IPS-18c (cell line): Measurements from ENCODE around the gene LRRC73.
"Not testable (repeated sequence)": the region's sequence is repeated elsewhere in the genome, so short reads cannot be mapped to it uniquely, and the experiment has no call there.

Experiments used
- H3K4me3 ChIP-seq: 2 replicates; pipeline ENCODE4 v1.7.0; 2013; ENCODE audit warnings: low read depth, mild to moderate bottlenecking, low read length, moderate library complexity; ENCODE audit not compliant: insufficient read depth
- H3K9me3 ChIP-seq: one replicate; pipeline ENCODE4 v1.6.1; 2013; ENCODE audit warnings: mild to moderate bottlenecking, low read length, moderate library complexity; ENCODE audit not compliant: control insufficient read depth, insufficient read depth

Gene LRRC73, protein sequence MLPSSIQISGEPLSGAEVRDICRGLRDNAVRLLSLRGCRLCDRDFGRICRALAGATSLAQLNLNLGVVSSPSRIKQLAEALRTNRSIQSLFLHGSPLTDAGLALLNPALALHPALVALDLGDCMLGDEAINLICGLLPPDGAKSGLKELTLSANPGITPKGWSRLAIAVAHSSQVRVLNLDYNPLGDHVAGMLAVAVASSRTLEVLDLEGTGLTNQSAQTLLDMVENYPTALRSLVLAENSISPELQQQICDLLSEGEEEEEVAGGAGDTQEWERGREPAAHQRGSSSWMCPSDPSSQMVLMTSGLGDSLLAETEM

GRCh38 chr6:43509984-43510826 is at the start of gene LRRC73:
LRRC73 (minus strand) TSS chr6:43510346; CDS start chr6:43509785, 561 bp downstream.
- Histone ChIP-seq H3K9me3 (no peaks in the 10 kb centered on the region), H3K4me3 (peak within 1 kb of the TSS; percentile 71)

- no peaks in the 10 kb centered on the region for H3K9me3 ChIP-seq
Observed at GRCh38 chr6:43559328-43559727, 49.2 kb upstream of the LRRC73 start.

DNA sequence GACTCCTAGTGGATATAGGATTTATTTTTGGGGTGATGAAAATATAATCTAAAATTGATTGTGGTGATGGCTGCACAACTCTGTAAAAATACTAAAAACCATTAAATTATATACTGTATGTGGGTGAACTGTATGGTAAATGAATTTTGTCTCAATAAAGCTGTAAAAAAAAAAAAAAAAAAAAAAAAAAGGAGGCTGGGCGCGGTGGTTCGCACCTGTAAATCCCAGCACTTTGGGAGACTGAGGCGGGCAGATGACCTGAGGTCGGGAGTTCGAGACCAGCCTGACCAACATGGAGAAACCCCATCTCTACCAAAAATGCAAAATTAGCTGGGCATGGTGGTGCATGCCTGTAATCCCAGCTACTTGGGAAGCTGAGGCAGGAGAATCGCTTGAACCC is 47.5 kb upstream of the LRRC73 start:
- not testable (repeated sequence) for H3K4me3 ChIP-seq

More at GRCh38 chr6:43559328-43559727, 49.2 kb upstream of the LRRC73 start:
- H3K4me3 ChIP-seq = no peak overlapping the region

DNA sequence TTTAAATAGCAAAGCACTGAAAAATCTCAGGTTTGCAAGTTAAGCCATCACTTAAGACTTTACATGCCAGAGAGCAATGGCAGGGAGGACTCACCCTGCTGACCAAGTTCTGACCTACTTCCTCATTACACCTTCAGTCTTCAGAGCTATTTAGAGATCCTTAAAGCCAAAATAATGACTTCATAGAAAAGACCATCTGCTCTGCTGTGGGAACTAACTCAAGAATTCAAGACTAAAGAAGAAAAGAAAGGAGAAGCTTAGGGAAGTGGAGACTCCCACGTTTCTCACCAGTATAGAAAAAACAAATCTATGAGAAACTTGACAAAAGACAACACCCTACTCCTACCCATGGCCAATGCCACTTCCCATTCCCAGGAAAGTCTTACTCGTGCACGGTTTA is 37.1 kb upstream of the LRRC73 start:
- H3K4me3 ChIP-seq = no peak overlapping the region
- no peaks in the 10 kb centered on the region for H3K9me3 ChIP-seq

More for the DNA sequence above, 47.5 kb upstream of the LRRC73 start:
- H3K9me3 ChIP-seq = not testable (repeated sequence)

DNA sequence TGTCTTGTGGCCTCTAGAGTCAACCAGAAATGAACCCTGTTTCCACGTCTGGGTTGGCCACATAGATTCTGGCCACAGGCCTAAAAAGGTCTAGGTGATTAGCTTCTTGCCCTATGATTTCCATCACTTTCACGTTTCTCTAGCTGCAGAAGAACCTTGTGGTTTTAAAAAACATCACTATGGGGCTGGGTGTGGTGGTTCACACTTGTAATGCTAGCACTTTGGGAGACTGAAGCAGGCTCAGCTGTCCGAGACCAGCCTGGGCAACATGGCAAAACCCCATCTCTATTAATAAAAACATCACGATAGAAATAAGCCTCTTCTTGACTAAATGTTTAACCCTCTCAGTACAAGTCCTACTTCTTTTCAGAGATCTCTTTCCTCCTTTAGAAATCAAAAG is 34.3 kb upstream of the LRRC73 start:
- H3K9me3 ChIP-seq = no peaks in the 10 kb centered on the region
- no peak overlapping the region for H3K4me3 ChIP-seq

DNA sequence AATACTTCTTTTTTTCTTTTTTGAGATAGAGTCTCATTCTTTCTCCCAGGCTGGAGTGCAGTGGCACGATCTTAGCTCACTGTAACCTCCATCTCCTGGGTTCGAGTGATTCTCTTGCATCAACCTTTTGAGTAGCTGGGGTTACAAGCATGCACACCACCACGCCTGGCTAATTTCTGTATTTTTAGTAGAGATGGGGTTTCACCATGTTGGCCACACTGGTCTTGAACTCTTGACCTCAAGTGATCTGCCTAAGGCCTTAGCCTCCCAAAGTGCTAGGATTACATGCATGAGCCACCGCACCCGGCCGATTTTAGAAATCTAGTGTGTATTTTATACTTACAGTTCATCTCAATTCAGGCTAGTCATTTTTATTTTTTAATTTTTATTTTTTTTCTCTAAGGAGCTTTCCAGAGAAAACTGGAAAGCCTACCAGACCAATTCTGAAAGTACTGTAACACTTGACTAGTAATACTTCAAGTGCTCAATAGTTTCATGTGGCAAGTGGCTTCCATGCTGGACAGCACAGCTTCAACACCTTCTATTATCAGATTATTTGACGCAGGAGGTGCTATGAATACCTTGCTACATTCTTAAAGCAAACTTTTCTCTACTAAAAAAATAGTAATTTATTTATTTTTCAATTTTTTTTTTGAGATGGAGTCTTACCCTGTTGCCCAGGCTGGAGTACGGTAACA is 31.8 kb upstream of the LRRC73 start:
- no peaks in the 10 kb centered on the region for H3K9me3 ChIP-seq
- H3K4me3 ChIP-seq = no peak overlapping the region

DNA sequence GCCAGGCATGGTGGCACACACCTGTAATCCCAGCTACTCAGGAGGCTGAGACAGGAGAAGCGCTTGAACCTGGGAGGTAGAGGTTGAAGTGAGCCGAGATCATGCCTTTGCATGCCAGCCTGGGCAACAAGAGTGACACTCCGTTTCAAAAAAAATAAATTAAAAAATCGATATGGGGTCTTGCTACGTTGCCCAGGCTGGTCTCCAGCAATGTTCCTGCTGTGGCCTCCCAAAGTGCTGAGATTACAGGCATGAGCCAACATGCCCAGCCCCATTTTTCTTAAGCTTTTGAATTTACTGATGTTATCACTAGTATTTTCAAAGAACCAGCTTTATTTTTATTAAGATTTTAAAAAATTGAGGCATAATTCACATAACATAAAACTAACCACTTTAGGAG is 30.4 kb upstream of the LRRC73 start:
- H3K9me3 ChIP-seq = no peaks in the 10 kb centered on the region
- H3K4me3 ChIP-seq = no peak overlapping the region

GRCh38 chr6:43539409-43539808 is 29.3 kb upstream of the LRRC73 start:
- not testable (repeated sequence) for H3K4me3 ChIP-seq

GRCh38 chr6:43538986-43539385 is 28.8 kb upstream of the LRRC73 start:
- H3K9me3 ChIP-seq, H3K4me3 ChIP-seq: not testable (repeated sequence)

More at GRCh38 chr6:43539409-43539808, 29.3 kb upstream of the LRRC73 start:
- H3K9me3 ChIP-seq = not testable (repeated sequence)

DNA sequence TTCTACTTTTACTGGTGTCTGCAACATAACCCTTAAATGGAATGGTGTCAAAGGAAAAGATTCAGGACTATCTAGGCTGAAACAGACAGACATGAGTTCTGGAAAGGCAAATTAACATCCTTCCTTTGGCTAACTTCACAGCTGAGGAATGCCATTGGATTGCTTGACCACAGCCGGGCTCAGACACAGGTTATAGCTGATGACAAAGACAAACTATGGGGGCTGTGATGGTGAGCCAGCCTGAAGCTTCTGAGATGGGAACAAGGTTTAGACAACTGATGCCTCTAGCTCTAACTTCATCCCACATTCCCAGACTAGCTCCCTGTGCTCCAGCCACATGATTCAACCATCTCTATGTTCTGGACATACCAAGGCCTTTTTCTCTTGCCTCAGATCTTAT is 22.1 kb upstream of the LRRC73 start:
- Histone ChIP-seq H3K9me3 (no peaks in the 10 kb centered on the region), H3K4me3 (no peak overlapping the region)

- H3K4me3 ChIP-seq = no peak overlapping the region
- no peaks in the 10 kb centered on the region for H3K9me3 ChIP-seq
Observed at GRCh38 chr6:43524483-43524961, 14.4 kb upstream of the LRRC73 start.

DNA sequence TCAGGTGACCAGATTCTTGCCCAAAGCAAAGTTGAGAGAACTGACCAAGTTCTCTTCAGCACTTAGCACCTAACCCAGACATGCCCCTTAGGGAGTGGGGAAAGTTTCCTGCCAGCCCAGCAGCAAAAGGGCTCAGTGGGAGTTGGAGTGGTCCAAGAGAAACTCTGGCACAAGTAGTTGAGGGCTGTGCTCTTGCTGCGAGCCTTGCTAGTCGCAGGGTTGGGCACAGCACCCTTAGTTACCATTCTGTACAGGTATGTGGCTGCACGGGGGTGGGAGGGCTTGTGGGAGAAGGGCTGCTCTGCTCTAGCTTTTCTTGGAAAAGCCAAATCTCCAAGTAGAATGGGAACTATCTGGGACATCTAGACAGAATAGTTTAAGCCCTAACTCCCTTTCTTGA is 13.1 kb upstream of the LRRC73 start:
- Histone ChIP-seq H3K9me3 (no peaks in the 10 kb centered on the region), H3K4me3 (no peak overlapping the region)

DNA sequence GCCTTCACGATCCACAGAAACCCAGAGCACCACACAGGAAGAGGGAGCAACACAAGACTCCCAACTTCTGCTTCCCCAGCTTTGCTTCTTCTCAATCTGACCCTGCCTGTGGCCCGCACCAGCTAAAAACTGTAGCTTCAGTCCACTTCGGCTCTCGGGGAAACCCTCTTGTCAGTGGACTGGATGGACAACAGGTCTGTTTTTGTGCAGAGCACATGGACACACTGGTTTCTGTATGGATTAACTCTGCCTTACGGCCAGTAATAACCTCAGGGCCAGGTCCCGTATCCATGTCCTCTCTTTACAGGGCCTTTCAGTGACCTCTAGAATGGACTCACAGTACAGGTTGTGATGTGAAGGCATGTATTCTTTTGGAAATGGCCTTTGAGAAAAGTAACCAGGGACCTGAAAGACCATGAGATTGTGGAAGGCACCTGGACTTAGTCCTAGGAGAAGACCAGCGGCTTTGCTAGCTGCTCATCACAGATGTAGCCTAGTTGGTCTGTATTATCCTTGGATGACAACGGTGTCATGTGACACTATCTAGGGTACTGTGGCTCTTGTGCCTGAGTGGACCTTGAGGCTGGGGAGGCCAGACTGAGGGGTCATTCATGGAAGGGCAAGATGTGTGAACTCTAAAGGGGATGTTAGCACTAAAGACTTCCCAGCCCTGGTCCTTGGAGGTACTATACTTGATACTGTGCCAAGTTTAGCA is 12.6 kb upstream of the LRRC73 start:
- no peak overlapping the region for H3K4me3 ChIP-seq
- no peaks in the 10 kb centered on the region for H3K9me3 ChIP-seq

GRCh38 chr6:43521836-43522235 is 11.7 kb upstream of the LRRC73 start:
- Histone ChIP-seq H3K9me3 (no peaks in the 10 kb centered on the region), H3K4me3 (no peak overlapping the region)

- Histone ChIP-seq H3K9me3 (no peaks in the 10 kb centered on the region), H3K4me3 (no peak overlapping the region)
Observed at GRCh38 chr6:43520097-43520496, 10.0 kb upstream of the LRRC73 start.

GRCh38 chr6:43517505-43518357 is 7.6 kb upstream of the LRRC73 start:
- peak overlapping the region; percentile 93 for H3K4me3 ChIP-seq
- H3K9me3 ChIP-seq = no peaks in the 10 kb centered on the region
